Ammon's horn (tissue), 1 donor: Measurements from ENCODE around the gene LETM1.

Source experiments
- DNase-seq: peaks from one replicate; pipeline ENCODE4 v3.0.0-alpha.2; 2016; ENCODE audit warnings: low spot score

The LETM1 gene

GRCh38 chr4:1777822-1778641, 77.9 kb downstream of the LETM1 start:
- peak; percentile 55 for DNase-seq

GRCh38 chr4:1776521-1777161, 79.3 kb downstream of the LETM1 start:
- no peak for DNase-seq

- peak; percentile 83 for DNase-seq
These were observed 80.0 kb downstream of the LETM1 start for GRCh38 chr4:1775731-1776500.

GRCh38 chr4:1773754-1774153, 82.2 kb downstream of the LETM1 start:
- no peak for DNase-seq

GRCh38 chr4:1772853-1773538, 83.0 kb downstream of the LETM1 start:
- no peak for DNase-seq

GRCh38 chr4:1771555-1772305, 84.2 kb downstream of the LETM1 start:
- no peak for DNase-seq

GRCh38 chr4:1770791-1771231, 85.1 kb downstream of the LETM1 start:
- no peak for DNase-seq

- DNase-seq = no peak
These were observed 85.7 kb downstream of the LETM1 start for GRCh38 chr4:1770245-1770644.

GRCh38 chr4:1769692-1770091, 86.3 kb downstream of the LETM1 start:
- no peak for DNase-seq

- no peak for DNase-seq
These were observed 87.5 kb downstream of the LETM1 start for GRCh38 chr4:1768367-1769034.

- DNase-seq = no peak
These were observed 88.1 kb downstream of the LETM1 start for GRCh38 chr4:1767770-1768366.

GRCh38 chr4:1767061-1767769, 88.7 kb downstream of the LETM1 start:
- no peak for DNase-seq

GRCh38 chr4:1766106-1767060, 89.6 kb downstream of the LETM1 start:
- no peak for DNase-seq

GRCh38 chr4:1765409-1766072, 90.4 kb downstream of the LETM1 start:
- no peak for DNase-seq

- DNase-seq = no peak
These were observed 91.3 kb downstream of the LETM1 start for GRCh38 chr4:1764670-1765069.

GRCh38 chr4:1763550-1764080, 92.3 kb downstream of the LETM1 start:
- DNase-seq = no peak

GRCh38 chr4:1763070-1763549, 92.8 kb downstream of the LETM1 start:
- DNase-seq = no peak
